Activated T-helper 1 cell treated with anti-CD3 and anti-CD28 coated beads, Interleukin-12 subunit alpha, Interleukin-12 subunit beta, Interleukin-2, Interleukin-4 antibody, amounts not matched to agents 30 ng/mL and 10 ng/mL and 1 ng/mL, durations not matched to agents 14 hours and 24 hours and 36 hours (primary cell): ENCODE results near the gene LRRC75B. TPM values are rescaled to one million over a fixed set of nuclear protein-coding genes. Genes with fewer than 3 reads are reported as not detected.
"Not testable (repeated sequence)": the region's sequence is repeated elsewhere in the genome, so short reads cannot be mapped to it uniquely, and the experiment has no call there.

Source experiments
- DNase-seq: peaks from one replicate; pipeline ENCODE4 v3.0.0; 2021; ENCODE audit warnings: low spot score
- H3K27ac Mint-ChIP-seq: one replicate; pipeline ENCODE4 v1.8.0; 2021; ENCODE audit warnings: mild to moderate bottlenecking, mixed read lengths
- H3K27me3 Mint-ChIP-seq: one replicate; pipeline ENCODE4 v1.8.0; 2022; ENCODE audit warnings: mild to moderate bottlenecking, moderate library complexity, mixed read lengths; ENCODE audit not compliant: insufficient read depth
- H3K36me3 Mint-ChIP-seq: one replicate; pipeline ENCODE4 v1.8.0; 2021; ENCODE audit warnings: low read depth, mixed read lengths
- H3K4me1 Mint-ChIP-seq: one replicate; pipeline ENCODE4 v1.8.0; 2021; ENCODE audit warnings: low read depth, mixed read lengths
- H3K4me3 Mint-ChIP-seq: one replicate; pipeline ENCODE4 v1.8.0; 2021; ENCODE audit warnings: mild to moderate bottlenecking, moderate library complexity, mixed read lengths
- H3K9me3 Mint-ChIP-seq: one replicate; pipeline ENCODE4 v1.8.0; 2021; ENCODE audit warnings: mixed read lengths
- intact Hi-C: fragments of 100-400 bp; cut with micrococcal nuclease; formaldehyde crosslinking; loops from one replicate; pipeline ENCODE4 v1.15.1; 2024
- total RNA-seq: library from RNA; stranded (reverse); gene quantifications from 2 replicates; pipeline ENCODE4 v1.2.3, GENCODE V29; 2022

LRRC75B gene
- total RNA-seq, 1 donor from 2014 or later = 2.8 TPM

- intact Hi-C loops = no loop called here
- H3K9me3 Mint-ChIP-seq = no peaks in the 10 kb centered on the region
- H3K36me3 Mint-ChIP-seq = peaks cover 48% of the 10 kb centered on the region
- no peak overlapping the region for H3K4me3 Mint-ChIP-seq
- H3K4me1 Mint-ChIP-seq = peaks cover 6% of the 10 kb centered on the region
- no peak for DNase-seq
- H3K27me3 Mint-ChIP-seq = no peaks in the 10 kb centered on the region
- H3K27ac Mint-ChIP-seq = no peak overlapping the region
These were observed 21.6 kb downstream of the LRRC75B start for GRCh38 chr22:24571266-24571665.

DNA sequence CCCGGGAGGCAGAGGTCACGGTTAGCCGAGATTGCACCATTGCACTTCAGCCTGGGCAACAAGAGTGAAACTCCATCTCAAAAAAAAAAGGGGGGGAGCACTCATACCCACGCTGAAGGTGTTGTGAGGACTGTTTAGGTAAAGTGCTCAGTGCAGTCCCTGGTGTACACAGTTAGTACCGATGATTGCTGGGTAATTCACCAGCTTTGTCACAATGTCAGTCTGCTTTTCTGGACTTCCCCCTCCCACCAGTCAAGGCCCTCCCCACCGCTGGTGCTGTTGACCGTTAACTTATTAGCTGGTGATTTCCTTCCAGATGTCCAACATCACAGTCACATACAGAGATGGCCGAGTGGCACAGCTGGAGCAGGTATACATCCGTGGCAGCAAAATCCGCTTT is 25.2 kb downstream of the LRRC75B start:
- peaks cover 18% of the 10 kb centered on the region for H3K4me1 Mint-ChIP-seq
- H3K9me3 Mint-ChIP-seq = no peaks in the 10 kb centered on the region
- H3K27me3 Mint-ChIP-seq = no peaks in the 10 kb centered on the region
- no peak overlapping the region for H3K4me3 Mint-ChIP-seq
- no peak overlapping the region for H3K27ac Mint-ChIP-seq
- DNase-seq = no peak
- intact Hi-C loops = no loop called here
- H3K36me3 Mint-ChIP-seq = peaks cover 43% of the 10 kb centered on the region

GRCh38 chr22:24566899-24567511 is 25.9 kb downstream of the LRRC75B start:
- Mint-ChIP-seq H3K4me1 (peaks cover 20% of the 10 kb centered on the region), H3K27ac (no peak overlapping the region), H3K27me3 (no peaks in the 10 kb centered on the region), H3K9me3 (no peaks in the 10 kb centered on the region), H3K4me3 (no peak overlapping the region), H3K36me3 (peaks cover 38% of the 10 kb centered on the region)
- DNase-seq = no peak
- intact Hi-C loops = no loop called here

GRCh38 chr22:24565077-24565476 is 27.8 kb downstream of the LRRC75B start:
- no peaks in the 10 kb centered on the region for H3K9me3 Mint-ChIP-seq
- intact Hi-C loops = no loop called here
- no peak overlapping the region for H3K27ac Mint-ChIP-seq
- H3K27me3 Mint-ChIP-seq = no peaks in the 10 kb centered on the region
- no peak for DNase-seq
- H3K36me3 Mint-ChIP-seq = peaks cover 32% of the 10 kb centered on the region
- H3K4me1 Mint-ChIP-seq = peaks cover 26% of the 10 kb centered on the region
- no peak overlapping the region for H3K4me3 Mint-ChIP-seq

- H3K36me3 Mint-ChIP-seq = peaks cover 27% of the 10 kb centered on the region
These were observed 28.4 kb downstream of the LRRC75B start for GRCh38 chr22:24564376-24565058.

GRCh38 chr22:24563246-24563645 is 29.6 kb downstream of the LRRC75B start:
- no peak overlapping the region for H3K4me3 Mint-ChIP-seq
- no peak overlapping the region for H3K27ac Mint-ChIP-seq
- H3K27me3 Mint-ChIP-seq = no peaks in the 10 kb centered on the region
- peaks cover 36% of the 10 kb centered on the region for H3K4me1 Mint-ChIP-seq
- peaks cover 29% of the 10 kb centered on the region for H3K36me3 Mint-ChIP-seq
- DNase-seq = no peak
- H3K9me3 Mint-ChIP-seq = no peaks in the 10 kb centered on the region
- intact Hi-C loops = no loop called here

More at GRCh38 chr22:24564376-24565058, 28.4 kb downstream of the LRRC75B start:
- no peaks in the 10 kb centered on the region for H3K9me3 Mint-ChIP-seq
- no peaks in the 10 kb centered on the region for H3K27me3 Mint-ChIP-seq
- H3K4me1 Mint-ChIP-seq = peaks cover 28% of the 10 kb centered on the region
- intact Hi-C loops = no loop called here
- no peak for DNase-seq
- H3K27ac Mint-ChIP-seq = no peak overlapping the region
- H3K4me3 Mint-ChIP-seq = no peak overlapping the region

DNA sequence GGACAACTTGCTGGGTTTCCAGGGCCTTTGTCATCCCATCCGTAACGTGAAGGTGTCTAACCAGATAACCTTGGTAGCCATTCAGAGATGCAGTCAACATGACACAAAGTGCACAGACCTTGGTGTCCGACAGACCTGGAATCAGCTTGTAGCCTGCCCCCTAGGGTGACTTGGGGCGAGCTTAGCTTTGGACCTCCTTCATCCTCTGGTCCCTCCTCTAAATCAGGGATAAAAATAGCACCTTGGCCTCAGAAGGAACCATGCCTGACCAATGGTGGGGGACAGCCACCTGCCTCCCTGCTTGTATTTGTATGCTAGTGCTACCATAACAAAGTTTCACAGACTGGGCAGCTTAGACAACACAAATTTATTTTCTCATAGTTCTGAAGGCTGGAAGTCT is 33.4 kb downstream of the LRRC75B start:
- Mint-ChIP-seq H3K27me3 (no peaks in the 10 kb centered on the region), H3K27ac (no peak overlapping the region), H3K4me3 (no peak overlapping the region), H3K36me3 (peaks cover 35% of the 10 kb centered on the region), H3K4me1 (peaks cover 54% of the 10 kb centered on the region), H3K9me3 (no peaks in the 10 kb centered on the region)
- DNase-seq = no peak
- intact Hi-C loops = loop anchor here (5.0 to 10.0 kb wide), 2 partner anchors 195 to 503 kb away; no protein-coding TSS in a partner anchor

- peaks cover 64% of the 10 kb centered on the region for H3K4me1 Mint-ChIP-seq
- H3K9me3 Mint-ChIP-seq = no peaks in the 10 kb centered on the region
- H3K27ac Mint-ChIP-seq = peak within 1 kb of the TSS; percentile 97
- peaks cover 38% of the 10 kb centered on the region for H3K36me3 Mint-ChIP-seq
- DNase-seq = peak; percentile 97
- no peaks in the 10 kb centered on the region for H3K27me3 Mint-ChIP-seq
- H3K4me3 Mint-ChIP-seq = peak within 1 kb of the TSS; percentile 98
- intact Hi-C loops = loop anchor here (1.0 to 10.0 kb wide), 10 partner anchors 30 to 839 kb away; partner anchors contain the start of genes DERL3 and MIF
These were observed 37.5 kb downstream of the LRRC75B start, which contains the start of gene SNRPD3 for GRCh38 chr22:24555165-24556039. SNRPD3 (plus strand) TSS chr22:24555999; CDS start chr22:24557675, 1,676 bp downstream.

DNA sequence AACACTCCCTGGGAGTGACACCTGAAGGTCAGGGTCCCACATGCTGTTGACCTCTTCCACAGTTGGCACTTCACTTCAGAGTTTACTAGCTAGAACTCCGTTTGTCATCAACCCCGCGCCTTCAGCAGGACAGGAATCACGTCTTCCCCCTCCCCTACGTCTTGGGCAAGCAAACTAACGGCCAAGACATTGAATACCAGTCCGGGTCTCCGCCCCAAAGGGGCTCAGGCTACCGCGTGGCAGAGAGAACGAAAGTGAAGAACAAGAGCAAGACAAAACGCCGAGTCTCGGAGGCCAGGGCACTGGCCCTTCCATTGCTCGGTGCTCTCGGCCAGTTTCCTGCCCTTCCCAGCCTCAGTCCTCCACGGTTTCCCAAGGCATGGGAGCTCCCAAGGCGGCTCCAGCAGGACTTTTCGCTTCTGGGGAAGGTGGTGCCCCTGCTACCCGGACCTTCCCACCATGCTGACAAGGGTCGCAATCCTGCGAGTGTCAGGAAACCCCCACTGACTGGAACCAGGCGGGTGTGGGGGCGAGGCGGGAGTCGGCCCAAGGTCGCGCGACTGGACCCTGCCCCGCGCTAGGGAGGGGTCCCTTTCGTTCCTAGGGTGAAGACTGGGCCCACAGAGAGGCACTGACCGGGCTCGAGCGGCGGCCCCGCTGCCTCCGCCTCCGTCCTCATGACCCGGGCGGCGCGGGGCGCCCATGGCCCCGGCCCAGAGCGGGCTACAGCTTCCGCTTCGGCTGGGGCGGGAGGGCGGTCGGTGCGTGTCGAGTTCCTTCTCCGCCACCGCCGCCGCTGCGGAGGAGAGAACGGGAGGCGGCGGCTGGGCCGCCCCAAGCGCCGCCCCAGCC is 38.3 kb downstream of the LRRC75B start, which contains the start of gene GUCD1:
Gene GUCD1, minus strand, starts transcription at position 826 of the 852 bp plus-strand sequence. Its CDS starts 147 bp downstream, at position 679.
- peak within 1 kb of the TSS; percentile 97 for H3K27ac Mint-ChIP-seq
- H3K36me3 Mint-ChIP-seq = peaks cover 38% of the 10 kb centered on the region
- no peaks in the 10 kb centered on the region for H3K27me3 Mint-ChIP-seq
- DNase-seq = peak; percentile 25
- H3K4me1 Mint-ChIP-seq = peaks cover 60% of the 10 kb centered on the region
- intact Hi-C loops = loop anchor here (1.0 to 10.0 kb wide), 10 partner anchors 29 to 838 kb away; partner anchors contain the start of genes DERL3 and MIF
- H3K4me3 Mint-ChIP-seq = peak within 1 kb of the TSS; percentile 98
- H3K9me3 Mint-ChIP-seq = no peaks in the 10 kb centered on the region

GRCh38 chr22:24553597-24554312 is 39.1 kb downstream of the LRRC75B start:
- H3K27ac Mint-ChIP-seq = peak overlapping the region; percentile 93
- no peak for DNase-seq
- H3K9me3 Mint-ChIP-seq = no peaks in the 10 kb centered on the region
- peak overlapping the region; percentile 98 for H3K4me3 Mint-ChIP-seq
- H3K36me3 Mint-ChIP-seq = peaks cover 39% of the 10 kb centered on the region
- peaks cover 53% of the 10 kb centered on the region for H3K4me1 Mint-ChIP-seq
- H3K27me3 Mint-ChIP-seq = no peaks in the 10 kb centered on the region
- intact Hi-C loops = loop anchor here (2.0 to 10.0 kb wide), 5 partner anchors 53 to 837 kb away; partner anchors contain the start of gene MIF

- Mint-ChIP-seq H3K27ac (peak overlapping the region; percentile 12), H3K36me3 (peaks cover 28% of the 10 kb centered on the region), H3K4me3 (peak overlapping the region; percentile 98), H3K4me1 (peaks cover 42% of the 10 kb centered on the region)
- H3K9me3 Mint-ChIP-seq, DNase-seq, H3K27me3 Mint-ChIP-seq: not testable (repeated sequence)
- intact Hi-C loops = loop anchor here (10.0 kb wide), 1 partner anchor 202 kb away; no protein-coding TSS in a partner anchor
These were observed 40.2 kb downstream of the LRRC75B start for GRCh38 chr22:24552503-24553286.
